HG02763 (cell line): ENCODE results near the gene CCDC178.
"Not testable (repeated sequence)": the region's sequence is repeated elsewhere in the genome, so short reads cannot be mapped to it uniquely, and the experiment has no call there.

ENCODE experiments used
- ATAC-seq: cut with Tn5 transposase; IDR thresholded peaks from one replicate; pipeline ENCODE4 v1.9.1; 2021; ENCODE audit warnings: mild to moderate bottlenecking, moderate library complexity; ENCODE audit not compliant: unreplicated experiment

The CCDC178 gene

DNA sequence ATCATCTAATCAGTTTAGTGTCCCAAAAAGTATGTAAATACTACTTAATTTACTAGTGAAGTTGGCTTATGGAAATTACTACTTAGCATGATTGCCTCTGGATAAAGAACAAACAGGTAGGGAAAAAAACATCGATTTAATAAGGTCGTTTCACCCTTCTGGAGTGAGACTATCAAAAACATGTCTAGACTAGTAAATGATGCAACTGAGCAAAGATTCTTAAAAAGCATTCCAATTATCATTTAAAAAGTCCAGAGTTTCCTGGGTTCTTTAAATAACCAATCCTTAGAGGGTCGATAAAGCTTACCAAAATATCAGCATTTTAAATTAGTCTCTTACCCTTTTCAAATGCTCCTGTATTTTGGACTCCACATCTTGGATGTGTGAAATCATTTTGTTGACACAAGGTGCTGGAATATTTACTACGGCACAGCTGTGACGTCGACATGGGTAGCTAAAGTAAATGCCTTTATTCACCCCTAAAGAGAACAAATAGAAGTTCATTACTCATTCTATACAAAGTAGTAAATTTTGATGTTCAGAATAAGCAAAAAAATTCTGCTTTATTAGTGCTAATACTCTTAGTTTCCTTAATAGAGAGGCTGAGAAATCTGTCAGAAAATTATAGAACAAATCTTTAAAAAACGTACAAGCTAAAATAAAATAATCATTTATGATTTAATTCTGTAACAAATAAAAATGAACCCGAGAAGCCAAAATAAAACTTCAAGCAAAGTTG is 70.6 kb downstream of the CCDC178 start:
- no peak for ATAC-seq

DNA sequence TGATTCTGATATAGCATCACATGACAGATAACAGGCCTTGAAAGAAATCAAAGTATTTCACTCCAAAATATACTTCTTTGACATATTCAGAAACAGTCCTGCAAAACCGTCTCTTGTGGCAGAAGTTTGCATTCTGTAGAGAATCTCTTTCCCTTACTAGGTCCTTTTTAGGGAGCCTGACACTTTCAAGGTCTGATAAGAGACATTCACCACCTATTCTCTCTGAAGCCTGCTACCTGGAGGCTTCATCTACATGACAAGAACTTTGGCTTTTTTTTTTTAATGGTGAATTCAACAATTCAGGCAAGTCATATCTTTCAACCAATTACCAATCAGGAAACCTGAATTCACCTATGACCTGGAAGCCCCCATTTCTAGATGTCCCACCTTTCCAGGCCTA is 83.8 kb downstream of the CCDC178 start:
- no peak for ATAC-seq

DNA sequence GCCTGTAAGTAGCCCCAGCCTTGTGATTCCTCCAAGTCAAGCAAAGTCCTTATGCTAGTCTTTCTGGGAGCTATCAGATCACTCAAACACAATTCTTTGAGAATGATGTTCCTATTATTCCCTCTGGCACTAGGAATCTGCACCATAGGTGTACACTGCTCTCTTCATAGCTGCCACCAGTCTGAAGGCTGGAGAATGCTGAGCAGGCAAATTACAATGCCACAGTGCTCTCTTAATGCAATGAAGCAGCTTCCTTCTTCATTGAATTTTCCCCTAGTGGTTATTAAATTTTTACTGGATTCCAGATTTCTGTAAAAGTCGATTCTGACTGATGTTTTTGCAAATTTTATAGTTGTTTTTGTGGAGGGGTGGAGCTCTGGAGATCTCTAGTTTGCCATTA is 84.8 kb downstream of the CCDC178 start:
- ATAC-seq = no peak

DNA sequence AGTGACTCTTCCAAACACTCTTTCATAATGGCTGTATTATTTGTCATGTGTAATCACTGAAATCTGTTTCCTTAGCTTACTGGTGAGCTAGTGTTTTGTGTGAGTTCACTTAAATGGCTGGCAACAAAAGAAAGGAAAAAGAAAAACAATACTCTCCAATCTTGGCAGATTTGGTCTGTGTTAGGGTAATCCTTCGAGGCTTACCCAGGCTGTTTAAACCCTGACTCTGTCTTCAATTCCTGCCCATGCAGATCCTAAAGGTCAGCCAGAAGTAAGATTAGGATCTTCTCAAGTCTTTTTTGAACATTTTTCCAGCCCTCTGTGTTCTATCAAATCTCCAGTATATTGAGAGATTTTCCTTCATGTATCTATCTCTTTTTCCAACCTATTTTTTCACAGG is 85.3 kb downstream of the CCDC178 start:
- ATAC-seq = no peak

DNA sequence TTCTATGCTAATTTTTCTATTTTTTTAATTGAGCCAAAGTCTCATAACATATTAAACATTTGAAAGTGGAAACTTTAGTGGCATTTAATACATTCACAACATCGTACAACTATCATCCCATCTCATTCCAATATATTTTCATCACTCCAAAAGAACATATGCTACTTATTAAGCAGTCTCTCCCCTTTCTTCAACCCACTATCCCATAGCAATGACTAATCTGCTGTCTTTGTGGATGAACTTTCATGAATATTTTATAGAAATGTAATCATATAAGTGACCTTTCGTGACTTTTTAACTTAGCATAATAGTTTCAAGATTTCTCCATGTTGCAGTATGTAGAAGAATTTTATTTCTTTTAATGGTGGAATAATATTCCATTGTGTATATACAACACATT is 90.3 kb downstream of the CCDC178 start:
- ATAC-seq = no peak

DNA sequence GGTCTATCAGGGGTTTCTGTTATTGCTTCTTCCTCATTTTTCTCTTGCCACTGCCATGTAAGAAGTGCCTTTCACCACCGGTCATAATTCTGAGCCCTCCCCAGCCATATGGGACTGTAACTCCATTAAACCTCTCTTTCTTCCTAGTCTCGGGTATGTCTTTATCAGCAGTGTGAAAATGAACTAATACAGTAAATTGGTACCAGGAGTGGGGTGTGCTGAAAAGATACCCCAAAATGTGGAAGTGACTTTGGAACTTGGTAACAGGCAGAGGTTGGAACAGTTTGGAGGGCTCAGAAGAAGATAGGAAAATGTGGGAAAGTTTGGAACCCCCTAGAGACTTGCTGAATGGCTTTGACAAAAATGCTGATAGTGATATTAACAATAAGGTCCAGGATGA is 100.8 kb downstream of the CCDC178 start:
- ATAC-seq = not testable (repeated sequence)

DNA sequence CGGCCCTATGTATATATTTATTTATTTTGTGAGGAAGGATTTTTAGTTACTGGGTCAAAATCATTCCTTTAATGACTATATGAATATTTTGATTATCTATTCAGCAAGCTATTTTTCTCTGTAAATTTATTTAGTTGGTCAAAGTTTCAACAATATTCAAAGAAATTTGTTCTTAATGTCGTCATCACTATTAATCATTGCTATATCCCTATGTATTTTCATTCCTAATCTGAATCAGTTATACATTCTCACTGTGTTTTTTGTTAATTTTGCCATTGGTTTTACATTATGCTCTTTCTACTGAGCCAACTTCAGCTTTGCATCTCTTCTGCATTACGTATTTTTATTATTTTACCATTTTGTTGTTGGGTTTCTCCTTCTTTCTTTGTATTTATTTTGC is 105.7 kb downstream of the CCDC178 start:
- ATAC-seq = no peak

DNA sequence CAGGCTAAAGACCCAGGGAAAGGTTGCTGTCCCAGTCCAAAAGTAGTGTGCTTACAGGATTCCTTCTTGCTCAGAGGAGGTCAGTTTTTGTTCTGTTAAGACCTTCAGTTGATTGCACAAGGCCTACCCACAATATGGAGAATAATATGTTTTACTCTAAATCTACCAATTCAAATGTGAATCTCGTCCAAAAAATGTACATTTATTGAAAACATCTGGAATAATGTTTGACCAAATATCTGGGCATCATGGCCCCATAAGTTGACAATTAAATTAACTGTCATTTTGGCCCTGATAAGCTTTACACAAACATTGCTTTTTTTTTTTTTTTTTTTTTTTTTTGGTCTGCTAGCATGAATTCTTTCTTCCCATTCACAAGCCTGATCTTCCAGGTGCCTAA is 109.8 kb downstream of the CCDC178 start:
- ATAC-seq = no peak

DNA sequence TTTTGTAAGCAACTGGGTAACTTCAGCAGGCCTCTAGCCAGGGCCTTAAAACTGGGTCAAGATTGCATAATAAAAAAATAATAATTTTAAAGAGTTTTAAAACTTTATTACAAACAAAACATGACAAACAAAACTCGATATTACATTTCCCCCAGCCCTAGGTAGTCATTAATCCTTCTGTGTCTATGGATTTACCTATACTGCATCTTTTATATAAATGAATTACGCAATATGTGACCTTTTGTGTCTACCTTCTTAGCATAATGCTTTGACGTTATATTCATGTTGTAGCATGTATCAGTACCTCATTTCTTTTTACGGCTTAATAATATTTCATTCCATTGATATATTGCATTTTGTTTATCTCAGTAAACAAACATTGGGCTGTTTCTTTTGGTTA is 113.5 kb downstream of the CCDC178 start:
- ATAC-seq = no peak

DNA sequence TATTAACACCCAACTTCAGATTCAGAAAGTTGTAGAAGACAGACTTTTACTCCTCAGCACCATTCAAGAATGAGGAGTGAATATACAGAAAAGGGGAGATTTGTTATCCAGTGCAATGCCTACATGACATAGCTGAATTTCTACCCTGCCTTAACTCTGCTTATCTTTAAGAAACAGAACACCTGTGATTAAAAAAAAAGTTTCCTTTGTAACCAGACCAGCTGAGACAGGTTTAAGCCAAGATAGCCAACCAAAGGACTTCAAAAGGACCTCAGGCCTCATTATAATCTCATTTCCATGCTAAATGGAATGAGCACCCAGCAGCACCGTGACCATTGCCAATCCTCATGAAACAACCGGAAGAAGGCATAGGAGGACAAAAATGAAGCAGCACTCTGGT is 122.9 kb downstream of the CCDC178 start:
- ATAC-seq = no peak

DNA sequence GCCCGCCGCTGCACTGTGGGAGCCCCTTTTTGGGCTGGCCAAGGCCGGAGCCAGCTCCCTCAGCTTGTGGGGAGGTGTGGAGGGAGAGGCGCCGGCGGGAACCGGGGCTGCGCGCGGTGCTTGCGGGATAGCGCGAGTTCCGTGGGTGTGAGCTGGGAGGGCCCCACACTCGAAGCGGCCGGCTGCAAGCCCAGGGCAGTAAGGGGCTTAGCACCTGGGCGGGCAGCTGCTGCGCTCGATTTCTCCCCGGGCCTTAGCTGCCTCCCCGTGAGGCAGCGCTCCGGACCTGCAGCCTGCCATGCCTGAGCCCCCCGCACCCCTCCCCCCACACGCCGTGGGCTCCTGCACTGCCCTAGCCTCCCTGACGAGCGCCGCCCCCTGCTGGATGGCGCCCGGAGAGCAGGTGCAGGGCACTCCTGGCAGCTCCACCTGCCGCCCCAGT is 124.4 kb downstream of the CCDC178 start:
- no peak for ATAC-seq

DNA sequence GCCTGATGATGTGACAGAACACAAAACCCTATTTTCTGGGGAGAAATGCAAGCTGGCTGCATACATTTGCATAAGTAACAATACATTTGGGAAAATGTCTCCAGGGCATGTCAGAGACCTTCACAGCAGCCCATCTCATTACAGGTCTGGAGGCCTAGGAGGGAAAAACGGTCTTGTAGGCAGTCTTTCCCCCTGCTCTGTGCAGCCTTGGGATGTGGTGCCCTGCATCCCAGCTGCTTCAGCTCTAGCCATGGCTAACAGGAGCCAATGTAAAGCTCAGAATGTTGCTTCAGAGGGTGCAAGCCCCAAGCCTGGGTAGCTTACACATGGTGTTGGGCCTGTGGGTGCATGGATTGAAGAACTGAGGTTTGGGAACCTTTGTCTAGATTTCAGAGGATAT is 133.0 kb downstream of the CCDC178 start:
- ATAC-seq = no peak

DNA sequence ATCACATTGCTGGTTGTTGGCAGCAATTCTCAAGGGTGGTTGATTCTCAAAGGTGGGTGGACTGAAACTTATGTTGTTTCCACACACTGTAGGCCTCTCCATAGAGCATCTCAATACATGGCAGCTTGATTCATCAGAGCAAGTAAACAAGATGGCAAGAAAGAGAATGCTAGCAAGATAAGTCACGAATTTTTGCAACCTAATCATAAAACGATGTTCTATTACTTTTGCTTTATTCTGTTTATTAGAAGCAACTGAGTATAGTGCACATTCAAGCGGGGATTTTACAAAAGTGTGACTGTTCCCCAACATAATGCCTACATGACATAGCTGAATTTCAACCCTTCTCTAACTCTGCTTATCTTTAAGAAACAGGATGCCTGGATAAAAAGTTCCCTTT is 136.2 kb downstream of the CCDC178 start:
- ATAC-seq = no peak

DNA sequence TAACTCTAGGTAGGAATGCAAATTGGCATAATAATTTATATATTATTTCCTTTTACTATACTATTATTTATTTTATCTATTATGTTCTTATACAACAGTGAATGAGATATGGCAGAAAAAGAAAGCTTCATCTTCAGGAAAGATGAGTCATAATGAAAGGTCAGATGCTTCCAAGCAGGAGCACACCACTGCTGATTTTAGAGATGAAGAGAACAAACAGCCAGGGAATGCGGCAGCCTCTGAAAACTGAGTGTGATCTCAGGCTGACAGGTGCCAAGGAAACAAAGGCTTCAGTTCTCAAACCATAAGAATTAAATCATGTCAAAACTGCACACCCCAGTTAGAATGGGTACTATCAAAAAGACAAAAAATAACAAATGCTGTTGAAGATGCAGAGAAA is 149.0 kb downstream of the CCDC178 start:
- ATAC-seq = no peak

DNA sequence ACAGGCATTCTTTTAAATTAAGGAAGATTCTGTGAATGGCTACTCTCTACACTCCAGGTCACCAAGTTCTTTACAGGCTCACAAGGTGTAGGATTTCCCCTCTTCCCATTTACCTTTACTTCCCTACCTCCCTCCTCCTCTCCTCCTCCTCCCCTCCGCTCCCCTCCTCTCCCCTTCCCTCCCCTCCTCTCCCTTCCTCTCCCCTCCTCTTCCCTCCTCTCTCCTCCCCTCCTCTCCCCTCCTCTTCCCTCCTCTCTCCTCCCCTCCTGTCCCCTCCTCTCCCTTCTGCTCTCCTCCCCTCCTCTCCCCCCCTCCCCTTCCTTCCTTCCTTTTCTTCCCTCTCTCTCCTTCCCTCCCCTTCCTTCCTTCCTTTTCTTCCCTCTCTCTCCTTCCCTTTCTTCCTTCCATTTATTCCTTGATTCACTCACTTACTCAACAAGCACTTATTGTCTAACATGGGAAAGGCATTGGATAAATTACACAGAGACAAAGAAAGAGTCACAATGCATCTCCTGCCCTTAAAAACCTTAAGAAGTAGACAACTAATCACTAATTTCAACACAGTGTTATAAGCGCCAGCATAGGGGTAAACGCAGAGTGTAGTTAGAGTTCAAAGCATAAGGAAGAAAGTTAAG is 152.3 kb downstream of the CCDC178 start:
- no peak for ATAC-seq

DNA sequence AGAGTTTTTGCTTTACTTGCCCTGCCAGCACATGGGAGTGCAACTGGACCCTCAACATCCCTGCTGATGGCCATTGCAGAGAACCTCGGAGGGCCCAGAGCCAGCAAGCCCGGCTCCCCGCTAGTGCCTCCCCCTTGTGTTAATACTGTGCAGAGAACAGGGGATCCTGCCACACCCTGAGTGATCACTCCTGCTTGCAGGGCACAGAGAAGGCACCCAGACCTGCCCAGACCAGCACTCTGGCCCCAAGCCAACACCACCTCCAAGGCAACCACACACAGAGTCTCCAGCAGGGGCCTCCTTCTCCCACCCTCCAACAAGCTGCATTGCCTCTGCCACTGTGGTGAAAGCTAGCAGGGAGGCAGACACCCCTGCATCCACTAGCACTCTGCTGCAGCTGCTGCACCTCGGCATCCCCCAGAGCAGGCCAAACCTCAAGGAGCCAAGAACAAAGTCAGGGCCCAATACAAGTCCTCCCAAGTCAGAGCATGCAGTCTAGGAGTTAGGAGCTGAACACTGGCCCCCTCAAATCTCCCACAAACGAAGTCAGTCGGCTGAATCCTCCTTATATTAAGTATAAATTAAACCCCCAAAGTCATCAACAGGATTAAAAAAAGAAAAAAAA is 157.7 kb downstream of the CCDC178 start:
- ATAC-seq = no peak

DNA sequence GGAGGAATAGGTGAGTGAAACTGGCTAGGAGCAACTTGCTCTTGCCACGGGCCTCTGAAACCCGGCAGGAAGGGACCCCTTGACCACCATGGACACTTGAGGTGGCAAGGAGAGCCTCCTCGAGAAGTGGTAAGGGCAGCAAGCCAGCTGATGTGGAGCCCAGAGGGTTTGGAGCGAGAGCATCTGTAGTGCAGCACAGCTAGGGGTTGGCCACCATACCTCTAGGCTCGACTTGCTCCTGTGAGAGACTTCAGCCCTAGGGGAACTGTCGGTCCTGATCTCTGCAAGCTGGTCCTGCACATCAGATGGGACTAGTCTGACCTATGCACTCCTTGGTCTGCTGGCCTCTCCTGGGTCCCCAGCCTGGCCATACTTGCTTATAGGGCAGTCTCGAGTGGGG is 158.4 kb downstream of the CCDC178 start:
- no peak for ATAC-seq

DNA sequence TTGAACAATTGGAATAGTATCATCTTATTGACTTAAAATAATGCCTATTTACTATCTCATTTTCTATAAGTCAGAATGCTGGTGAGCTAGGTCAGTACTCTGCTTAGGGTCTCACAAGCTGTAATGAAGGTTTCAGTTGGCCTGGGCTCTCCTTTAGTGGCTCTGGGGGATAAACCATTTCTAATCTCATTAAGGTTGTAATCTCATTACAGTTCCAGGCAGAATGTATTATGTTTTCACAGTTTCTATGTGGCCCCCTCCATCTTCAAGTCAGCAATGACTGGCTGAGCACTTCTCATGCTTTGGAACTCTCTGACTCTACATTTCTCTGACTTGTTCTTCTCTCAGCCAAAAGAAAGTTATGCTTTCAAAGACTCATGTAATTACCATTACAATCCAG is 163.1 kb downstream of the CCDC178 start:
- ATAC-seq = no peak

DNA sequence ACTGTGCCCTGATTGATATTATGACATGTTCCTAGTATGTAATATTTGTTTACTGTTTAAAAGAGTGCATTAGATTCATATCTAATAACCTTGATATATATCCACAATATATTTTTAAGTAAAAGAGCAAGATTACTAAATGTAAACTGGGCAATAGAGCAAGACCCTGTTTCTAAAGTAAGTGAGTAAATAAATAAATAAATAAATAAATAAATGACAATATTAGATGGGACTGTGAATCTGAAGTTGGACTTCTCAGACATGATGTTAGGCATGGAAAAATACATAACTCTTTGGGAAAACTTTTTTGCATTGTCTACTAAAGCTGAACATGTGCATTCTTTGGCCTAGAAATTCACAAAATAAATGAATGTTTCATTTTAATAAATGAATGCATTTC is 164.7 kb downstream of the CCDC178 start:
- ATAC-seq = no peak

DNA sequence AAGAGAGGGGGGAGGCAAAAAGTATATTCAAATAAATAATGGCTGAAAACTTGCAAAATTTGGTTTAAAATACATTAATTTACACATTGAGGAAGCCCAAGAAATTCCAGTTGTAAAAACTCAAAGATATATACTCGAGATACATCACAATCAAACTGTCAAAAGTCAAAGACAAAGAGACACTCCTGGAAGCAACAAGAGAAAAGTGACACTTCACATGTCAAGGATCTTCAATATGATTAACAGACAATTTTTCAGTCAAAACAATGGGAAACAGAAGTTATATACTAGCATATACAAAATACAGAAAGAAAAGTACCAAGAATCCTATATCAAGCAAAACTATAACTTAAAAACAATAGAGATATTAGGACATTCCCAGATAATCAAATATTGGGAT is 170.2 kb downstream of the CCDC178 start:
- no peak for ATAC-seq

DNA sequence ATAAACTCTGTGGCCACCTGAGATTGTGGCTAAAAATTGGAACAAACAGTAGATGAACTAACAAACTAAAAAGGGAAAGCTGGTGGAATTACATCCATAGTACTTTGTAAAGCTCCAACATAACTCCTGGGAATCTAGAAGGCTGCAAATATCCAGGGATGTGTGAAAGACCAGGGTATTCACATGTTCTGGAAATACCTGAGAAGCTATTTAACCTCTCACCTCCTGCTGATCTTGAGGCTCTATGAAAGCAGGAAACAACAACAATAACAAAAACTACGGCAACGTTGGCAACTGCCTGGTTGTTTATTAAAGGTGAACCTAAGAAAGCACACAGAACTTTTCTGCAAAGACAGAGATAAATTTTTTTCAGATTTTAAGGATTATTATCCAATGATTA is 171.3 kb downstream of the CCDC178 start:
- no peak for ATAC-seq

DNA sequence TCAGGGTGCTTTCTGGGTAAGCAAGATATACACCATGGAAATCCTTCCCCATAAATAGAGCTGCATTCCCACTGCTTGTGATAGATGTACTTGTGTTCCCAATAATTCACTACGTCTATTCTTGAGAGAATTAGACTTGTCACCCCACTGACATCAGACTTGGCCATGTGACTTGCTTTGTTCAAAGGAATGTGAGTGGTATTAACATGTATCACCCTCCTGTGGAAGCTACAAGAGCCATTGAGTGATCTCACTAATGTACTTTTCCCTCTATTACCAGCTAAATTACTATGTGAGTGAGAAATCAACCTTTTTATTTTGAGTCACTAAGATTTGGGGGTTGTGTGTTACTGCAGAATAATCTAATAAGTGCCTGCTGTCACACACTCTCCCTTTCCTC is 176.0 kb downstream of the CCDC178 start:
- ATAC-seq = no peak
